Spleen (tissue), 11 donors: Measurements from ENCODE around the gene SYF2. TPM values are rescaled to one million over a fixed set of nuclear protein-coding genes. Genes with fewer than 3 reads are reported as not detected.

Experiments
- DNase-seq: peaks from one replicate; pipeline ENCODE4 v3.0.0-alpha.2; 2020
- H3K27ac ChIP-seq, 8 donors: fragments of 200-600 bp; sonication (generic) in 7 of 8; 1 replicate in 4 of 8; 2 replicates in 4 of 8; pipeline versions ENCODE4 v1.5.0 to v1.8.0; 2016 to 2021; ENCODE audit warnings: inconsistent platforms in 4 of 8, mild to moderate bottlenecking in 4 of 8, moderate library complexity in 1 of 8
- H3K27me3 ChIP-seq, 7 donors: fragments of 200-600 bp; sonication (generic) in 6 of 7; replicated peaks in 1 of 7; 1 replicate in 4 of 7; 2 replicates in 3 of 7; pipeline versions ENCODE4 v1.5.0 to v1.8.0; 2016 to 2021; ENCODE audit warnings: inconsistent platforms in 3 of 7, mild to moderate bottlenecking in 1 of 7
- H3K36me3 ChIP-seq, 6 donors: fragments of 200-600 bp; sonication (generic) in 5 of 6; 1 replicate in 4 of 6; 2 replicates in 2 of 6; pipeline versions ENCODE4 v1.5.0 to v1.8.0; 2016 to 2021; ENCODE audit warnings: inconsistent platforms in 2 of 6
- H3K4me1 ChIP-seq, 6 donors: fragments of 200-600 bp; sonication (generic) in 5 of 6; 1 replicate in 3 of 6; 2 replicates in 3 of 6; pipeline versions ENCODE4 v1.5.0 to v1.8.0; 2016 to 2021; ENCODE audit warnings: inconsistent platforms in 3 of 6
- H3K4me3 ChIP-seq, 8 donors: fragments of 200-600 bp; sonication (generic) in 7 of 8; 1 replicate in 4 of 8; 2 replicates in 4 of 8; pipeline versions ENCODE4 v1.5.0 to v1.8.0; 2016 to 2021; ENCODE audit warnings: inconsistent platforms in 4 of 8, mild to moderate bottlenecking in 4 of 8, moderate library complexity in 2 of 8
- H3K9me3 ChIP-seq, 8 donors: fragments of 200-600 bp; sonication (generic) in 7 of 8; 1 replicate in 4 of 8; 2 replicates in 4 of 8; pipeline versions ENCODE4 v1.5.0 to v1.8.0; 2016 to 2021; ENCODE audit warnings: inconsistent platforms in 4 of 8
- POLR2A ChIP-seq, 3 donors: fragments of 450-650 bp; IDR thresholded peaks; one replicate each; pipeline ENCODE4 v1.5.1; 2017; ENCODE audit warnings: antibody characterized with exemption in 3 of 3, mild to moderate bottlenecking in 1 of 3
- POLR2AphosphoS5 ChIP-seq, 3 donors: sonication (generic); formaldehyde crosslinking; IDR thresholded peaks; one replicate each; pipeline ENCODE4 v1.5.1; 2017; ENCODE audit warnings: antibody characterized with exemption in 3 of 3
- WGBS, 5 donors: extraction: QIAGEN DNeasy Blood & Tissue Kit in 3 of 5; methylation state at CpG; one replicate each; pipeline versions ENCODE4 v1.1.5 to v1.1.7; 2013 to 2018; 5-methylcytosine and 5-hydroxymethylcytosine counted together
- intact Hi-C: fragments of 100-400 bp; cut with DNase I; formaldehyde crosslinking; loops from one replicate; pipeline ENCODE4 v1.15.0; 2023; ENCODE audit warnings: low total_unique reads
- polyA plus RNA-seq, 3 donors: library from polyadenylated mRNA; stranded (reverse); fragments of 200-250 nt; gene quantifications; one replicate each; pipeline ENCODE4 v1.2.1, GENCODE V29; 2013
- total RNA-seq, 7 donors: library from RNA; depleted of rRNA in 3 of 7; stranded (reverse); fragments of >200 nt in 3 of 7; fragmentation: NEBNext Ultra II Directional in 4 of 7; extraction: Animal tissue kit (Norgen Biotek cat#: 25700) in 4 of 7; gene quantifications; one replicate each; pipeline versions ENCODE4 v1.1.0 to v1.2.1, GENCODE V29; 2016 to 2021
- TF ChIP-seq, protein P1 (sequence below), 11 experiments: fragments of 200-600 bp in 7 of 11; fragments of 450-650 bp in 4 of 11; sonication (generic) in 4 of 11; IDR thresholded peaks in 8 of 11; conservative IDR thresholded peaks in 3 of 11; 1 replicate in 7 of 11; 2 replicates in 4 of 11; pipeline versions ENCODE4 v1.4.0 to v1.8.0; 2016 to 2021; ENCODE audit warnings: antibody characterized with exemption in 11 of 11, inconsistent platforms in 4 of 11, mild to moderate bottlenecking in 1 of 11
- donor health status: healthy with polysubstance abuse.
- donor health status: DM: no; HTN: no; CAD: no; lungs with moderate emphysema.
- donor health status: DM: no; HTN: no; CAD: no.
- donor health status: Bipolar disorder and iron deficiency.
- donor health status: healthy.
- donor health status: DM: no; HTN: no; CAD: no.
- donor health status: DM: yes; HTN: yes; CAD: no.

The SYF2 gene
- total and polyA plus RNA-seq, 10 donors, result 38.1 to 98.3 (median 50.7) TPM

GRCh38 chr1:25245809-25246599 is 13.7 kb upstream of the SYF2 start:
- TF ChIP-seq, protein P1, sequence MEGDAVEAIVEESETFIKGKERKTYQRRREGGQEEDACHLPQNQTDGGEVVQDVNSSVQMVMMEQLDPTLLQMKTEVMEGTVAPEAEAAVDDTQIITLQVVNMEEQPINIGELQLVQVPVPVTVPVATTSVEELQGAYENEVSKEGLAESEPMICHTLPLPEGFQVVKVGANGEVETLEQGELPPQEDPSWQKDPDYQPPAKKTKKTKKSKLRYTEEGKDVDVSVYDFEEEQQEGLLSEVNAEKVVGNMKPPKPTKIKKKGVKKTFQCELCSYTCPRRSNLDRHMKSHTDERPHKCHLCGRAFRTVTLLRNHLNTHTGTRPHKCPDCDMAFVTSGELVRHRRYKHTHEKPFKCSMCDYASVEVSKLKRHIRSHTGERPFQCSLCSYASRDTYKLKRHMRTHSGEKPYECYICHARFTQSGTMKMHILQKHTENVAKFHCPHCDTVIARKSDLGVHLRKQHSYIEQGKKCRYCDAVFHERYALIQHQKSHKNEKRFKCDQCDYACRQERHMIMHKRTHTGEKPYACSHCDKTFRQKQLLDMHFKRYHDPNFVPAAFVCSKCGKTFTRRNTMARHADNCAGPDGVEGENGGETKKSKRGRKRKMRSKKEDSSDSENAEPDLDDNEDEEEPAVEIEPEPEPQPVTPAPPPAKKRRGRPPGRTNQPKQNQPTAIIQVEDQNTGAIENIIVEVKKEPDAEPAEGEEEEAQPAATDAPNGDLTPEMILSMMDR (IDR thresholded peaks at IDR 0.05 in 8 of 11, conservative IDR thresholded peaks at IDR 0.05 in 3 of 11), result no peak
- TF ChIP-seq POLR2A (IDR thresholded peaks at IDR 0.05) (no peak), POLR2AphosphoS5 (IDR thresholded peaks at IDR 0.05) (no peak)
- Histone ChIP-seq H3K27me3 (no peaks in the 10 kb centered on the region), H3K4me3 (peak overlapping the region; percentile 69 to 100 (median 90)), H3K36me3 (peaks cover 0 to 57% (median 50%) of the 10 kb centered on the region in 6 donors), H3K27ac (peak overlapping the region; percentile 97 to 100 (median 100)), H3K9me3 (no peaks in the 10 kb centered on the region), H3K4me1 (peaks cover 27 to 68% (median 56%) of the 10 kb centered on the region in 6 donors)
- DNase-seq, result peak; percentile 81
- intact Hi-C loops, result no loop called here
- 23 to 37% (median 29%) methylated on average over 22 to 30 of the region's 30 CpGs for WGBS, 5 donors

GRCh38 chr1:25245393-25245792 is 13.1 kb upstream of the SYF2 start:
- Histone ChIP-seq H3K4me1 (peaks cover 32 to 74% (median 62%) of the 10 kb centered on the region in 6 donors), H3K9me3 (no peaks in the 10 kb centered on the region), H3K4me3 (peak overlapping the region; percentile 69 to 100 (median 90)), H3K27ac (peak overlapping the region in 6 of 8 donors; percentile 97 to 100 (median 100)), H3K27me3 (no peaks in the 10 kb centered on the region), H3K36me3 (peaks cover 0 to 63% (median 56%) of the 10 kb centered on the region in 6 donors)
- DNase-seq, result no peak
- 76 to 87% (median 80%) methylated on average over 5 of the region's 5 CpGs for WGBS, 5 donors
- TF ChIP-seq, protein P1 (IDR thresholded peaks at IDR 0.05 in 8 of 11, conservative IDR thresholded peaks at IDR 0.05 in 3 of 11), result no peak
- no peak for TF ChIP-seq POLR2AphosphoS5 (IDR thresholded peaks at IDR 0.05)
- no peak for TF ChIP-seq POLR2A (IDR thresholded peaks at IDR 0.05)
- intact Hi-C loops, result no loop called here

- DNase-seq, result no peak
- H3K27me3 ChIP-seq, result no peaks in the 10 kb centered on the region
- H3K36me3 ChIP-seq, result peaks cover 0 to 64% (median 57%) of the 10 kb centered on the region in 6 donors
- H3K9me3 ChIP-seq, result no peaks in the 10 kb centered on the region
- 53 to 77% (median 67%) methylated on average over 6 of the region's 6 CpGs for WGBS, 5 donors
- intact Hi-C loops, result no loop called here
- no peak overlapping the region for H3K27ac ChIP-seq
- peaks cover 39 to 89% (median 75%) of the 10 kb centered on the region in 6 donors for H3K4me1 ChIP-seq
- TF ChIP-seq POLR2A (IDR thresholded peaks at IDR 0.05), result no peak
- no peak for TF ChIP-seq POLR2AphosphoS5 (IDR thresholded peaks at IDR 0.05)
- TF ChIP-seq, protein P1 (IDR thresholded peaks at IDR 0.05 in 8 of 11, conservative IDR thresholded peaks at IDR 0.05 in 3 of 11), result no peak
- H3K4me3 ChIP-seq, result no peak overlapping the region
These were observed 11.6 kb upstream of the SYF2 start for GRCh38 chr1:25243907-25244306.
